AG04450 (cell line): ENCODE measurements around the gene DHX32. TPM values are rescaled to one million over a fixed set of nuclear protein-coding genes. Genes with fewer than 3 reads are reported as not detected.

Experiments used
- CTCF ChIA-PET: fragments of 300-600, 350-600 bp; formaldehyde crosslinking; extraction: SDS; loops from one replicate; lab custom pipeline; 2022; ENCODE audit warnings: antibody characterized with exemption, inconsistent platforms; lab: Charles Lee
- POLR2A ChIA-PET: fragments of 350-600 bp; formaldehyde crosslinking; extraction: SDS; loops from one replicate; lab custom pipeline; 2021; ENCODE audit warnings: antibody characterized with exemption, inconsistent platforms; lab: Yijun Ruan, JAX
- DNase-seq: peaks from one replicate; pipeline ENCODE4 v3.0.0-alpha.2; 2011; ENCODE audit warnings: low read depth, low spot score
- H3K27ac ChIP-seq: one replicate; pipeline ENCODE4 v1.5.1; 2012; ENCODE audit warnings: low read depth, low read length, control low read depth
- H3K27me3 ChIP-seq: one replicate; pipeline ENCODE4 v1.6.0; 2012; ENCODE audit warnings: low read length; ENCODE audit not compliant: control insufficient read depth, insufficient read depth
- H3K4me3 ChIP-seq: 2 replicates; pipeline ENCODE4 v1.5.1; 2011; ENCODE audit warnings: mild to moderate bottlenecking, low read depth, low read length, control low read depth
- H3K9me3 ChIP-seq: 2 replicates; pipeline ENCODE4 v1.5.1; 2012; ENCODE audit warnings: low read length; ENCODE audit not compliant: control insufficient read depth, insufficient read depth
- polyA plus RNA-seq: library from polyadenylated mRNA; depleted of rRNA; stranded (reverse); fragments of >200 nt; gene quantifications from 2 replicates; pipeline ENCODE4 v1.2.3, GENCODE V29; 2011
- TF ChIP-seq, protein P1 (sequence below): IDR thresholded peaks from 2 replicates; pipeline ENCODE4 v1.5.1; 2011; ENCODE audit warnings: low read depth, low read length, control low read depth, inconsistent platforms

Gene DHX32
- polyA plus RNA-seq, 1 experiment = 30.8 TPM

DNA sequence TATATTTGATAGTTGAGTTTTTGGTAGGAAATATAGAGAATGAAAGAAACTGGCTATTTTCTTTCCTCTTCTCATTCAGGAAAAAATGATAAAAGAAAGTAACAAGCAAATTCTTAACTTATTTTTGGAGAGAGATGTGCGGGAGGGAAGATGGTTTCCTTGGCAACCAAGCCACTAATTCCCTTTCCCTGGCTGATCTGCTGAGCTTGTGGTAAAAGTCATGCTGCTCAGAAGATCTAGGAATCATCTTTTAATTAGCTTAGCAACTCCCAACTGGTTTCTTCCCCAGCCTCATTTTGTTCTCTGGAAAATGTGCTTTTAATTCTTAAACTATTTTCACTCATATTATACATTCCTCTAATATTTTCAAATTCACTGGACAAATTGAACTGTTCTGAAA, 69.8 kb downstream of the DHX32 start:
- no peak overlapping the region for H3K4me3 ChIP-seq
- POLR2A ChIA-PET = no interaction called here
- no peaks in the 10 kb centered on the region for H3K27me3 ChIP-seq
- CTCF ChIA-PET = no interaction called here
- TF ChIP-seq, protein P1, sequence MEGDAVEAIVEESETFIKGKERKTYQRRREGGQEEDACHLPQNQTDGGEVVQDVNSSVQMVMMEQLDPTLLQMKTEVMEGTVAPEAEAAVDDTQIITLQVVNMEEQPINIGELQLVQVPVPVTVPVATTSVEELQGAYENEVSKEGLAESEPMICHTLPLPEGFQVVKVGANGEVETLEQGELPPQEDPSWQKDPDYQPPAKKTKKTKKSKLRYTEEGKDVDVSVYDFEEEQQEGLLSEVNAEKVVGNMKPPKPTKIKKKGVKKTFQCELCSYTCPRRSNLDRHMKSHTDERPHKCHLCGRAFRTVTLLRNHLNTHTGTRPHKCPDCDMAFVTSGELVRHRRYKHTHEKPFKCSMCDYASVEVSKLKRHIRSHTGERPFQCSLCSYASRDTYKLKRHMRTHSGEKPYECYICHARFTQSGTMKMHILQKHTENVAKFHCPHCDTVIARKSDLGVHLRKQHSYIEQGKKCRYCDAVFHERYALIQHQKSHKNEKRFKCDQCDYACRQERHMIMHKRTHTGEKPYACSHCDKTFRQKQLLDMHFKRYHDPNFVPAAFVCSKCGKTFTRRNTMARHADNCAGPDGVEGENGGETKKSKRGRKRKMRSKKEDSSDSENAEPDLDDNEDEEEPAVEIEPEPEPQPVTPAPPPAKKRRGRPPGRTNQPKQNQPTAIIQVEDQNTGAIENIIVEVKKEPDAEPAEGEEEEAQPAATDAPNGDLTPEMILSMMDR = no peak
- no peak for DNase-seq
- H3K9me3 ChIP-seq = no peaks in the 10 kb centered on the region
- no peak overlapping the region for H3K27ac ChIP-seq

DNA sequence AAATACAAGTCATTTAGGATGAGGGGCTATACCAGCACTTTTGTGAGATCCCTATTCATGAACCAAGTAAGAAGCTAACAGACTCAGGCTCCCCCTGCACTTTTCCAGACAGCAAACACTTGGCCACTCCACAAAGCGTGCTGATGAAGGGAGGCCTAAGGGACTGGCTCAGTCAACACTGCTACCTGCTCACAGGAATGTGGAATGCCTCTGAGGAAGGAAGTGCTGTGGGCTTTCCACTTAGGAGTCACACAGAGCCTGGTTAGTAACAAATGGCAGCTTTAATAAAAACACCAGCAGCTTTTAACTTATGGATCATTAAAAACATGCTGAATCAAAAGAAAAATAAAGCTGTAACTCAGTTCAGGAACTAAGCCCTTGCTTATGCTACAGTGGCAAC, 73.0 kb downstream of the DHX32 start:
- Histone ChIP-seq H3K4me3 (no peak overlapping the region), H3K27me3 (no peaks in the 10 kb centered on the region), H3K27ac (no peak overlapping the region), H3K9me3 (no peaks in the 10 kb centered on the region)
- ChIA-PET CTCF (no interaction called here), POLR2A (no interaction called here)
- TF ChIP-seq, protein P1 = no peak
- DNase-seq = no peak

DNA sequence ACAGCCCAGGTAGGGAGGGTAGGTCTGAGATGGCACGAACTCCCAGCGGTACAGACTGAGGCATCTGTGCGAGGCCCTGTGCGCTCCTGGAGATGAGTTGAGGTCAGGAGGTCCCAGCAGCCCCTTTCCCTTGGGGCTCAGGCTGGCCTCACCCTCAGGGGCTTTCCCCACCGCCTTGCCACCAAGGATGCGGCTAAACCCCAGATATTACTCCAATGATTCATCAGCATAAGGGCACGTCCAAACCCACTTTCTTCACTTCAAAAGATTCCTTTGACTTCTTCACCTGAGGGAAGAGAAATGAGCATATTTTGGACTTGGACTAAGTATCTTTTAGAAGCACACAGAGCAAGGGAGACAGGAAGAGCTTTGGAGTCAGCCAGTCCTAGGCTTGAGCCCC, 78.4 kb downstream of the DHX32 start:
- CTCF ChIA-PET = no interaction called here
- H3K27ac ChIP-seq = no peak overlapping the region
- TF ChIP-seq, protein P1 = no peak
- no peak overlapping the region for H3K4me3 ChIP-seq
- DNase-seq = no peak
- POLR2A ChIA-PET = interaction anchor here (0.6 kb wide), 1 partner anchor 30 kb away, joined by 6 read pairs; no protein-coding TSS in a partner anchor
- no peaks in the 10 kb centered on the region for H3K27me3 ChIP-seq
- no peaks in the 10 kb centered on the region for H3K9me3 ChIP-seq

DNA sequence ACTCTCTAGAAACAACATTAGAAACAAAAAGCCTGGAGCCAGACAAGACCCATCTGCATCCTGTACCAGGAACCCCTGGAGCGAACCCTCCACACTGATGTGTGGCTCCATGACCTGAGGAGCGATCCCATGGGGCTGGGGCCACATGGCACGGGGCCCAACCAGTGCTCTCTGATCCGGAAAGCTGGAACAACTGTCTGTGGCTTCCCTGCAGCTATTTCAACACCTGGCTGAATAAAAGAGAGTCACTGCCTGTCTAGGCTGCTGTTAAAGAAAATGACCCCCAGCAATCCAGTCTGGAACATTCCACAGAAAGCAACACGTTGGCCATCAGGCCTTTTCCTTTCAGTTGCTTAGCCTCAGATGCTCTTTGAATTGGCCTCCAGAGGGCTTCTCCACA, 79.0 kb downstream of the DHX32 start:
- no peak overlapping the region for H3K4me3 ChIP-seq
- no peaks in the 10 kb centered on the region for H3K27me3 ChIP-seq
- no peaks in the 10 kb centered on the region for H3K9me3 ChIP-seq
- H3K27ac ChIP-seq = no peak overlapping the region
- no peak for DNase-seq
- TF ChIP-seq, protein P1 = no peak
- CTCF ChIA-PET = no interaction called here
- POLR2A ChIA-PET = interaction anchor here (0.6 kb wide), 1 partner anchor 31 kb away, joined by 6 read pairs; no protein-coding TSS in a partner anchor

DNA sequence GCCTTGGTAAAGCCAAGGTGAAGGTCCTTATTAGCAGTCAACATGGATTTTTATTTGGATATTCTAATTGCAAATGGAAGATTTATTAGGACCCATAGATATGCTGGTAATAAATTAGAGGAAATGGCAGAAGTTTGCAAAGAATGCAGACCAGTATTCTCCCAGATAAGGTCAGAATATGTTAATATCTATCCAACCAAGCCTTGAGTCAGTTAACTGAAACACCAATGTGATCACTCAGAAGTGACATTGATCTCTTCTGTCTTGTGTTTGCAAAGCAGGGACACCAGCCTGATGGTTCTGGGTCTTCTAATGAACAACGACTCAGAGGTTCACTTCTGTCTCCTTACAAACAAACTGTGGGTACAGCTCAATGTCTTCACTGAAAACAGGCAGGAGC, 79.5 kb downstream of the DHX32 start:
- Histone ChIP-seq H3K4me3 (no peak overlapping the region), H3K27ac (no peak overlapping the region), H3K9me3 (no peaks in the 10 kb centered on the region), H3K27me3 (no peaks in the 10 kb centered on the region)
- ChIA-PET CTCF (no interaction called here), POLR2A (no interaction called here)
- no peak for DNase-seq
- TF ChIP-seq, protein P1 = no peak
